OCI-LY1 (cell line): Measurements from ENCODE around the gene VWC2.

ENCODE experiments used
- H2AFZ ChIP-seq: fragments of 200-600 bp; sonication (generic), shearing (Covaris generic); 2 replicates; pipeline ENCODE4 v1.6.0; 2014; ENCODE audit warnings: antibody characterized with exemption, mild to moderate bottlenecking, low read length
- H3F3A ChIP-seq: fragments of 200-600 bp; sonication (generic), shearing (Covaris generic); 2 replicates; pipeline ENCODE4 v1.6.0; 2014; ENCODE audit warnings: mild to moderate bottlenecking, antibody characterized with exemption, low read length, moderate library complexity; ENCODE audit not compliant: insufficient read depth
- H3K27ac ChIP-seq: fragments of 200-600 bp; sonication (generic); 2 replicates; pipeline ENCODE4 v1.5.1; 2014; ENCODE audit warnings: low read length, mixed run types, mild to moderate bottlenecking, low read depth; ENCODE audit not compliant: poor library complexity, severe bottlenecking
- H3K27me3 ChIP-seq: fragments of 200-600 bp; sonication (generic); 2 replicates; pipeline ENCODE4 v1.6.0; 2014; ENCODE audit warnings: antibody characterized with exemption, mild to moderate bottlenecking, low read length, moderate library complexity; ENCODE audit not compliant: insufficient read depth
- H3K36me3 ChIP-seq: fragments of 200-600 bp; sonication (generic); 2 replicates; pipeline ENCODE4 v1.6.1; 2014; ENCODE audit warnings: mild to moderate bottlenecking, antibody characterized with exemption, low read length, moderate library complexity, mixed read lengths; ENCODE audit not compliant: insufficient read depth
- H3K4me1 ChIP-seq: fragments of 200-600 bp; sonication (generic); 2 replicates; pipeline ENCODE4 v1.5.1; 2014; ENCODE audit warnings: mild to moderate bottlenecking, low read length, moderate library complexity; ENCODE audit not compliant: insufficient read depth, severe bottlenecking
- H3K4me2 ChIP-seq: fragments of 200-600 bp; sonication (generic), shearing (Covaris generic); 2 replicates; pipeline ENCODE4 v1.6.1; 2014; ENCODE audit warnings: low read length
- H3K4me3 ChIP-seq: fragments of 200-600 bp; sonication (generic); 2 replicates; pipeline ENCODE4 v1.5.1; 2014; ENCODE audit warnings: low read length, low read depth, mild to moderate bottlenecking, mixed read lengths; ENCODE audit not compliant: poor library complexity, severe bottlenecking
- H3K79me2 ChIP-seq: fragments of 200-600 bp; shearing (Covaris generic); 2 replicates; pipeline ENCODE4 v1.6.1; 2016; ENCODE audit warnings: mixed run types, low read length, mixed read lengths; ENCODE audit not compliant: insufficient read depth
- H3K9ac ChIP-seq: fragments of 200-600 bp; sonication (generic), shearing (Covaris generic); 2 replicates; pipeline ENCODE4 v1.6.1; 2014; ENCODE audit warnings: mild to moderate bottlenecking, low read length, mixed read lengths
- H3K9me2 ChIP-seq: fragments of 200-600 bp; sonication (generic), shearing (Covaris generic); 2 replicates; pipeline ENCODE4 v1.6.1; 2014; ENCODE audit warnings: low read depth, mild to moderate bottlenecking, low read length, mixed read lengths
- H3K9me3 ChIP-seq: fragments of 200-600 bp; shearing (Covaris generic); 2 replicates; pipeline ENCODE4 v1.6.1; 2014; ENCODE audit warnings: low read length, mixed read lengths
- H4K20me1 ChIP-seq: fragments of 200-600 bp; sonication (generic), shearing (Covaris generic); 2 replicates; pipeline ENCODE4 v1.6.0; 2016; ENCODE audit warnings: mild to moderate bottlenecking, low read length; ENCODE audit not compliant: insufficient read depth
- EZH2 ChIP-seq: fragments of 200-600 bp; sonication (generic), shearing (Covaris generic); IDR thresholded peaks from 2 replicates; pipeline ENCODE4 v1.8.0; 2017; ENCODE audit warnings: borderline replicate concordance, mixed run types, mild to moderate bottlenecking, antibody characterized with exemption, low read length, moderate library complexity, mixed read lengths
- TF ChIP-seq, protein P1 (sequence below): fragments of 200-600 bp; sonication (generic), shearing (Covaris generic); IDR thresholded peaks from 2 replicates; pipeline ENCODE4 v1.5.1; 2017; ENCODE audit warnings: mild to moderate bottlenecking, antibody characterized with exemption, low read length, moderate library complexity, mixed read lengths

Gene VWC2

DNA sequence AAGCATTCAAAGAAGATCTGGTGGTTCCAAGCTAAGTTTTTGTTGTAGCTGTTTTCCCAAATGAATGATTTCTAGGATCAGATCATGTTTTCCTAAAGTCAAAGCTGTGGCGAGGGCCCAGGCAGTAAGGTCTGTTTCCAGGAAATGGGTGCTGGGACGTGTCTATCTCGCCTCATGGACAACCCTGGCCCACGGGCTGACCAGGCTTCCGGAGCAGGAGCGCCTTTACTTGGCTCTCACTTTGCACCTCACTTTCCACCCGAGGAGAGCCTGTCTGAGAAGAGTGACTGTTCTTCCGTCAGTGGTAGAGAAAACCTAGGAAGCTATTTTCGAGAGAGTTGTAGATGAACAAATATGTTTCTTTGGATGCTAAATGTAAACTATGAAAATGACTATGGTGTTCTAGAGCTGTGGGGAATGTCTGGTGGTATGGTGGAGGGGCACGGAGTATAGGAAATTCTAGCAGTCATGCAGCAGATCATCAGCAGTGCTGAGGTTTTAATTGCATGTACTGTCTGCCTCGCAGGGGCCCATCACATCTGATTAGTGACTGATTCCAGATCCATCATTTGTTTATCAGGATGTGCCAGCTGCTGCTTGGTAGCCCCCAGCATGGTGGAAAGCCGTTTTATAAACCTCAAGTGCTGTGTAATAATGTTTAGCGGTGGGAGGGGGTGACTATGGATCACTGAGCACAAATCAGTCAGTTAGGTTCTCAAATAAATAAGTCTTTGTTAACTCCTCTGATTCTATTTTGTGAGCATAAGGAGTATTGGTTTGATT lies 66.6 kb downstream of the VWC2 start:
- H2AFZ ChIP-seq, result no peak overlapping the region
- H3K27ac ChIP-seq, result no peak overlapping the region
- TF ChIP-seq, protein P1, sequence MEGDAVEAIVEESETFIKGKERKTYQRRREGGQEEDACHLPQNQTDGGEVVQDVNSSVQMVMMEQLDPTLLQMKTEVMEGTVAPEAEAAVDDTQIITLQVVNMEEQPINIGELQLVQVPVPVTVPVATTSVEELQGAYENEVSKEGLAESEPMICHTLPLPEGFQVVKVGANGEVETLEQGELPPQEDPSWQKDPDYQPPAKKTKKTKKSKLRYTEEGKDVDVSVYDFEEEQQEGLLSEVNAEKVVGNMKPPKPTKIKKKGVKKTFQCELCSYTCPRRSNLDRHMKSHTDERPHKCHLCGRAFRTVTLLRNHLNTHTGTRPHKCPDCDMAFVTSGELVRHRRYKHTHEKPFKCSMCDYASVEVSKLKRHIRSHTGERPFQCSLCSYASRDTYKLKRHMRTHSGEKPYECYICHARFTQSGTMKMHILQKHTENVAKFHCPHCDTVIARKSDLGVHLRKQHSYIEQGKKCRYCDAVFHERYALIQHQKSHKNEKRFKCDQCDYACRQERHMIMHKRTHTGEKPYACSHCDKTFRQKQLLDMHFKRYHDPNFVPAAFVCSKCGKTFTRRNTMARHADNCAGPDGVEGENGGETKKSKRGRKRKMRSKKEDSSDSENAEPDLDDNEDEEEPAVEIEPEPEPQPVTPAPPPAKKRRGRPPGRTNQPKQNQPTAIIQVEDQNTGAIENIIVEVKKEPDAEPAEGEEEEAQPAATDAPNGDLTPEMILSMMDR, result no peak
- no peak for TF ChIP-seq EZH2
- H3K79me2 ChIP-seq, result no peaks in the 10 kb centered on the region
- H3K27me3 ChIP-seq, result no peaks in the 10 kb centered on the region
- no peaks in the 10 kb centered on the region for H3K36me3 ChIP-seq
- H3K4me3 ChIP-seq, result no peak overlapping the region
- H3K9ac ChIP-seq, result no peak overlapping the region
- H3K4me1 ChIP-seq, result no peaks in the 10 kb centered on the region
- H3K9me3 ChIP-seq, result no peaks in the 10 kb centered on the region
- H3K4me2 ChIP-seq, result no peak overlapping the region
- no peaks in the 10 kb centered on the region for H3F3A ChIP-seq
- H3K9me2 ChIP-seq, result no peaks in the 10 kb centered on the region
- no peaks in the 10 kb centered on the region for H4K20me1 ChIP-seq

DNA sequence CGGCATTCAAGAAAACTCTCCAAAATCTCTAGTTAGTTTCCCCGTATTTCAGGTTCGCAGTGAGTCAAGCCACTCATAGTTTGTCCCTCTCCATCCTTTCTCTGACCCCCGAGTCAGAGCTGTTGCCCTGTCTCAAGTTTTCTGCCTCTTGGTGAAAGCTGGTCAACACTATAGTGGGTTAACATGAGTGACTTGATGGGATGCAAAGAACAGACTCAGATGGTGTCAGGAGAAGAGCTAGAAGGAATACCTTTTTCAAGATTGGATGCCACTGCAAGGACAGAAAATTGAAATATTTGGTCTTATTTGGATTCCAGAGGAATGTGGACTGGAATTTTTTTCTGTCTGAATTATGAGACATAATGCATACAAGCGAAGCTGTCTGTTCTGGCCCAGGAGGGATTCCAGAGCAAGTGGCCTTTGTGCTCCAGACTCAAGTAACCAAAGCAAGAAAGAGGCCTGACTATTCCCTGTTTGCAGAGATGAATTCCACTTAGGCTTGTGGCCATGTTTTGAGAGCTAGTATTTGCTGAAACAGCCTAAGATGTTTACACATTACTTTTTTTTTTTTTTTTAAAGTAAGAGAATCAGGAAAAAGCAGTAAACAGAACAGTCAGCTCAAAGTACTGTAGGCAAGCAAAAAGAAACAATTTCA lies 67.4 kb downstream of the VWC2 start:
- no peak for TF ChIP-seq EZH2
- TF ChIP-seq, protein P1, result no peak
- H3K4me2 ChIP-seq, result no peak overlapping the region
- H3K27me3 ChIP-seq, result no peaks in the 10 kb centered on the region
- H3K4me1 ChIP-seq, result no peaks in the 10 kb centered on the region
- no peaks in the 10 kb centered on the region for H3F3A ChIP-seq
- no peaks in the 10 kb centered on the region for H3K9me3 ChIP-seq
- no peaks in the 10 kb centered on the region for H3K9me2 ChIP-seq
- H3K27ac ChIP-seq, result no peak overlapping the region
- no peaks in the 10 kb centered on the region for H3K79me2 ChIP-seq
- no peak overlapping the region for H3K9ac ChIP-seq
- H4K20me1 ChIP-seq, result no peaks in the 10 kb centered on the region
- no peaks in the 10 kb centered on the region for H3K36me3 ChIP-seq
- no peak overlapping the region for H3K4me3 ChIP-seq
- no peak overlapping the region for H2AFZ ChIP-seq

DNA sequence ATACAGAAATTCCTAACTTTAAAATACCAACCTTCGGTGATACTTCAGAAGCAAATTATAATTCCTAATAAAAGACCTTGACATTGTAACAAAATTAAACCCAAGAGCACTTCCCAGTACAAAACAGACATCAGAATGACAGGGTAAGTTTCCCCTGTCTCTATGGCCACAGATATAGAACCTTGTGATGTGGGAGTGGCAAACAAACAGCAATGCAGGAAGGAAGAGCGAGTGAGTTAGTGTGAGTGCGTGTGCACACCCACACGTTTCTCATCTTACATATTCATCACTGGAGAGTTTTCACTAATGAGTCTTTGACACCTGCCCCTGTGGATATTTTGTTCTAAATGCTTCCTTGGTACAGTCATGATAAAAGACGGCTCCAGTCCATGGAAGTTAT lies 72.2 kb downstream of the VWC2 start:
- no peaks in the 10 kb centered on the region for H3K79me2 ChIP-seq
- no peaks in the 10 kb centered on the region for H3K9me3 ChIP-seq
- no peaks in the 10 kb centered on the region for H3K4me1 ChIP-seq
- TF ChIP-seq, protein P1, result no peak
- TF ChIP-seq EZH2, result no peak
- H4K20me1 ChIP-seq, result no peaks in the 10 kb centered on the region
- no peak overlapping the region for H2AFZ ChIP-seq
- no peak overlapping the region for H3K9ac ChIP-seq
- no peak overlapping the region for H3K27ac ChIP-seq
- H3K4me2 ChIP-seq, result no peak overlapping the region
- H3K27me3 ChIP-seq, result no peaks in the 10 kb centered on the region
- H3F3A ChIP-seq, result no peaks in the 10 kb centered on the region
- no peak overlapping the region for H3K4me3 ChIP-seq
- H3K9me2 ChIP-seq, result no peaks in the 10 kb centered on the region
- H3K36me3 ChIP-seq, result no peaks in the 10 kb centered on the region
